ENCODE data around the gene PATJ.
"Not testable (repeated sequence)": the region's sequence is repeated elsewhere in the genome, so short reads cannot be mapped to it uniquely, and the experiment has no call there.

The PATJ gene, protein sequence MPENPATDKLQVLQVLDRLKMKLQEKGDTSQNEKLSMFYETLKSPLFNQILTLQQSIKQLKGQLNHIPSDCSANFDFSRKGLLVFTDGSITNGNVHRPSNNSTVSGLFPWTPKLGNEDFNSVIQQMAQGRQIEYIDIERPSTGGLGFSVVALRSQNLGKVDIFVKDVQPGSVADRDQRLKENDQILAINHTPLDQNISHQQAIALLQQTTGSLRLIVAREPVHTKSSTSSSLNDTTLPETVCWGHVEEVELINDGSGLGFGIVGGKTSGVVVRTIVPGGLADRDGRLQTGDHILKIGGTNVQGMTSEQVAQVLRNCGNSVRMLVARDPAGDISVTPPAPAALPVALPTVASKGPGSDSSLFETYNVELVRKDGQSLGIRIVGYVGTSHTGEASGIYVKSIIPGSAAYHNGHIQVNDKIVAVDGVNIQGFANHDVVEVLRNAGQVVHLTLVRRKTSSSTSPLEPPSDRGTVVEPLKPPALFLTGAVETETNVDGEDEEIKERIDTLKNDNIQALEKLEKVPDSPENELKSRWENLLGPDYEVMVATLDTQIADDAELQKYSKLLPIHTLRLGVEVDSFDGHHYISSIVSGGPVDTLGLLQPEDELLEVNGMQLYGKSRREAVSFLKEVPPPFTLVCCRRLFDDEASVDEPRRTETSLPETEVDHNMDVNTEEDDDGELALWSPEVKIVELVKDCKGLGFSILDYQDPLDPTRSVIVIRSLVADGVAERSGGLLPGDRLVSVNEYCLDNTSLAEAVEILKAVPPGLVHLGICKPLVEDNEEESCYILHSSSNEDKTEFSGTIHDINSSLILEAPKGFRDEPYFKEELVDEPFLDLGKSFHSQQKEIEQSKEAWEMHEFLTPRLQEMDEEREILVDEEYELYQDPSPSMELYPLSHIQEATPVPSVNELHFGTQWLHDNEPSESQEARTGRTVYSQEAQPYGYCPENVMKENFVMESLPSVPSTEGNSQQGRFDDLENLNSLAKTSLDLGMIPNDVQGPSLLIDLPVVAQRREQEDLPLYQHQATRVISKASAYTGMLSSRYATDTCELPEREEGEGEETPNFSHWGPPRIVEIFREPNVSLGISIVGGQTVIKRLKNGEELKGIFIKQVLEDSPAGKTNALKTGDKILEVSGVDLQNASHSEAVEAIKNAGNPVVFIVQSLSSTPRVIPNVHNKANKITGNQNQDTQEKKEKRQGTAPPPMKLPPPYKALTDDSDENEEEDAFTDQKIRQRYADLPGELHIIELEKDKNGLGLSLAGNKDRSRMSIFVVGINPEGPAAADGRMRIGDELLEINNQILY (N-terminal part only)

GRCh38 chr1:61741711-61742619 lies at the start of gene PATJ:
TSS of gene PATJ (plus strand) at chr1:61742480. CDS start at chr1:61762893, 20,413 bp downstream.
- peak; percentile 40 to 53 (median 49) for DNase-seq (ENCODE audit: low read depth in 3 of 3)

DNA sequence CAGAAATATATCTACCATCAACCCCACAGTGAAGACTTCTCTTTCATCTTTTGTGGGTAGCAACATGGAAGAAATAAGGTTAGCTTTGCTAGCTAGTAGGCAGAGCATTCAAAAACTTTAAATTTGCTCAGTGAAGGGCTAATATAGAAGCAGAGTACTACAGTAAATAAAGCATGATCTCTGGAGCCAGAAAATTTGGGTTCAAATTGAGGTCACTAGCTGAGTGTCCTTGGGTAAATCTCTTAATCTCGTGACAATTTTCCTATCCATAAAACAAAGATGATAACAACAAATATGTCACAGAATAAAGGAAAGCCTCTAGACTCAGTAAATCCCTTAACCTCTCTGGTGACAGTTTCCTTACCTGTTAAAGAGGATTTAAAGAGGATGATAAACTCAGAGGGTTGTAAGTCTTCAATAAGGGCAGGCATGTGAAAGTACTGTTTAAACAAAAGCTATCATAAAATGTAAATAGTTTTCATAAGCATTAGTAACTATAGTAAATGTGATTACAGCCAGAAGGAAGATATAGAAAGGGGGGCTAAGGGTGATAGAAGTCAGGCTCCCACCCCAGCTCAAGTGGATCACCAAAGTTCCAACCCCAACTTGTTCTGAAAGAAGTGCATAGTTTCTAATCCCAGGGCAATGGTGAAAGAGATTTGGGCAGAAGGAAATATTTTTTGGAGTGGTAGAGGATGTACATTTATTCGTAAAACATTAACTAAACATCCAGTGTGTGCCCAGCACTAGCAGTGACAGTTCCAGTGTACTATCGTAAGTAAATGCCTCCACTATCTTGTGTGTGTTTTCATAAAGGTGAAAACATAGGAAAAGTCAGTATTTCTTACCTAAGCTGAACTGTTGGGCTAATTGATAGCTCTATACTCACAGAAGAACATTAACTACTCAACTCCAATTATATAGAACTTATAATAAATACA lies 42.1 kb upstream of the PATJ start:
- no peak for DNase-seq (ENCODE audit: low read depth in 3 of 3)

DNA sequence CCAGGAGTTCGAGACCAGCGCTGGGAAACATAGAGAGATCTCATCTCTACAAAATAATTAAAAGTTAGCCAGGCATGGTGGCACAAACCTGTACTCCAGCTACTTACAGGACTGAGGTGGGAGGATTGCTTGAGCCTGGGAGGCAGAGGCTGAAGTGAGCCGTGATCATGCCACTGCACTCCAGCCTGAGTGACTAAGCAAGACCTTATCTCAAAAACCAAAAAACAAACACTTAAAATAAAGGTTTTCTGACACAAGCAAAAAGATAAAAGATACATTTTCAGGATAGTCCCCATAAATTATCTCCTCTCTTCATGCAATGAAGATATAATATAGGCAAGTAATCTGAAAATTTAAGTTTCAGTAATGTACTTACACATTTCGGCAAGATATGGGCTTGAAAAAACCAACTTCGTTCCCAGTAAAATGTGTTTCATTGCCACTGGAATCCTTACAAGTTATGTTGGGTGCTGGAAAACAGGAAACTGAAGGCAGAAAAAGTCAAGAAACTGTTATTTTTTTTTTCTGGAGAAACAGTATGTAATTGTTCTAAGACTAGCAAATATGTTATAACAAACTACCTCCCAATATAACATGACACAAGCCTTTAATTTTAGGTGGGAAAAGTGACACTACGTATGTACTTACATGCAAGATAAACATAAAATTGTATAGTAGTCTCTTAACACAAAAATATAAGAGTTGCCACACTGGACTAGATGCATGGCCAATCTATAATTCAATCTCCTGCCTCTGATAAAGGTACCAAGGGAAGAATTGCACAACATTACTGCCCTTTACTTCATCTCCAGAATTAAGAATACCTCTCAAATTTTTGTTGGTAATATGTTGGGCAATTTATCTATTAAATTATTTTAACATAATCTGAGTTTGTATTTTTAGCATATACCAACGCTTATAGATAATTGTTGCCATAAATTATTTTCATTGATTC lies 33.0 kb upstream of the PATJ start:
- no peak for DNase-seq (ENCODE audit: low read depth in 3 of 3)

DNA sequence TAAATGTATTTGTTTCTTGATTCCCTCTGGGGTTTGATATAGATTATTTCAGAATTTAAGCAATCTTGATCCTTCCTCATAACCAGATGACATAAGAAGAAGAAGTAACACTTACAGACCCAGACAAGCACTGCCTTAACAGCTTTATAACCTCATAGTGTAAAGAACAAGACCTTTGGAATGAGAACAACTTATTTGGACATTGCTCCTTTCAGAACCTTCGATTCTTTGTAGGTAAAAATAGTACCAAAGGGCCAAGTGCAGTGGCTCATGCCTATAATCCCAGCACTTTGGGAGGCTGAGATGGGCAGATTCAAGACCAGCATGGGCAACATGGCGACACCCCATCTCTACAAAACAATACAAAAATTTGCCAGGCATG lies 32.4 kb upstream of the PATJ start:
- no peak for DNase-seq (ENCODE audit: low read depth in 3 of 3)

- DNase-seq (ENCODE audit: low read depth in 3 of 3) = not testable (repeated sequence)
Measured at GRCh38 chr1:61711257-61711656, 31.0 kb upstream of the PATJ start.

DNA sequence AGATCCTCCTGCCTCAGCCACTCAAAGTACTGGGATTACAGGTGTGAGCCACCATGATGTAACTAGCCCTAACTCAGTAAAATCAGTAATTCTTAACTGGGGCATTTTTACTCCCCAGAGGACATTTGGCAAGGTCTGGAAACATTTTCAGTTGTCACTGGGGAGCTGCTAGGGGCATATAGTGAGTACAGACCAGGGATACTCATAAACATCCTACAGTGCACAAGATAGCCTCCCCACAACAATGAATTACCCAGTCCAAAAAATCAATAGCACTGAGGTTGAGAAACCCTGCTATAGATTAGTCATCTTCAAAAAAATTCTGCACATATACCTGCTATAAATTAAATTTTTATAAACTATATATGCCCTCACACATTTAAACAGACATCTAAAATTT lies 30.3 kb upstream of the PATJ start:
- DNase-seq (ENCODE audit: low read depth in 3 of 3) = no peak

DNA sequence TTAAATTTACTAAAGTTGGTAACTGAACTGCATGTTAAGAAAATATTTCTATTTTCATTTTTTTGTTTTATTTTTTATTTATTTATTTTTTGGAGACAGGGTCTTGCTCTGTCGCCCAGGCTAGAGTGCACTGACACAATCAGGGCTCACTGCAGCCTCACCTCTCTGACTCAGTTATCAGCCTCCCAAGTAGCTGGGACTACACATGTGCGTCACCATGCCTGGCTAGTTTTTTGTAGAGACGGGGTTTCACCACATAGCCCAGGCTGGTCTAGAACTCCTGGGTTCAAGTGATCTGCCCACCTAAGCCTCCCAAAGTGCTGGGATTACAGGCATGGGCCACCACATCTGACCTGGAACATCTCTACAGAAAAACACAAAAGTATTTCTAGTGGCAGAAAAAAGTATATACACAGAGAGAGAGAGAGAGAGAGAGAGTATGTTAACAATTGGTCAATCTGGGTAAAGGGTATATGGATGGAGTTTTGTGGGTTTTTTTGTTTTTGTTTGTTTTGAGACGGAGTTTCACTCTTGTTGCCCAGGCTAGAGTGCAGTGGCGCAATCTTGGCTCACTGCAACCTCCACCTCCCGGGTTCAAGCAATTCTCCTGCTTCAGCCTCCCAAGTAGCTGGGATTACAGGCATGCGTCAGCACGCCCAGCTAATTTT lies 23.1 kb upstream of the PATJ start:
- DNase-seq (ENCODE audit: low read depth in 3 of 3) = not testable (repeated sequence)

DNA sequence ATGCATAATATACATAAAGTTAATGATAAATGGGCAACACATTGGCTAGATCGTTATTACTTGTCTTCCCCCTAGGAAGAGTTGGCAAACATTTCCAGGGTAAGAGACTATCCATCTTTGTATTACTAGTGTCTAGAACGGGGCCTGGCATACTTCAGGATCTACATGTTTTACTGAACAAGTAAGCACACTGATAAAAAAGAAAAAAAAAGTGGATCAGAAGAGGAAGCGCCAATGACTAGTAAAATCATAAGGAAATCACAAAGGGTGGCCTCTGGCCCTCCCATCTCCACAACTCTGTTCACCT lies 17.8 kb upstream of the PATJ start:
- no peak for DNase-seq (ENCODE audit: low read depth in 3 of 3)

GRCh38 chr1:61724813-61725694 lies 17.2 kb upstream of the PATJ start, which contains the start of gene TM2D1:
TSS of gene TM2D1 (minus strand) at chr1:61725141. CDS start at chr1:61725120, 21 bp downstream.
- DNase-seq (ENCODE audit: low read depth in 3 of 3) = peak; percentile 66 to 68 (median 66)

DNA sequence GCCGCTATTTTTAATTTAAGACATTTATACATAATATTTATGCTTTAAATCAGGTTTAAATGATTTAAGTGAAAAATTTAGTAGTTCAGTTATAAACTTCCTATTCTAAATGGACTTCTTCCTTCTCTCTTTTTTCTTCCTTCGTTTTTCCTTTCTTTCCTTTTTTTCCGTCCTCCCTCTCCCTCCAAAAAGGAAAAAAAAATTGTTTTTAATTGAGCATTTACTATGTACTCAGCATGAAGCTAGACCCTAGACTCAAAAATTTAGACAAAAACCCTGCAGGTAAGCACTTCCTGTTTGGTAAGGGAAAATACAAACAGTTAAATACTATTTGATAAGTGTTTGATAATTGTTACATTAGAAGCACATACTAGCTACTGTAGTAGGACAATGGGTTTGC lies 14.7 kb upstream of the PATJ start:
- no peak for DNase-seq (ENCODE audit: low read depth in 3 of 3)

GRCh38 chr1:61730679-61731078 lies 11.6 kb upstream of the PATJ start:
- DNase-seq (ENCODE audit: low read depth in 3 of 3) = not testable (repeated sequence)

GRCh38 chr1:61732726-61733125 lies 9.6 kb upstream of the PATJ start:
- no peak for DNase-seq (ENCODE audit: low read depth in 3 of 3)

DNA sequence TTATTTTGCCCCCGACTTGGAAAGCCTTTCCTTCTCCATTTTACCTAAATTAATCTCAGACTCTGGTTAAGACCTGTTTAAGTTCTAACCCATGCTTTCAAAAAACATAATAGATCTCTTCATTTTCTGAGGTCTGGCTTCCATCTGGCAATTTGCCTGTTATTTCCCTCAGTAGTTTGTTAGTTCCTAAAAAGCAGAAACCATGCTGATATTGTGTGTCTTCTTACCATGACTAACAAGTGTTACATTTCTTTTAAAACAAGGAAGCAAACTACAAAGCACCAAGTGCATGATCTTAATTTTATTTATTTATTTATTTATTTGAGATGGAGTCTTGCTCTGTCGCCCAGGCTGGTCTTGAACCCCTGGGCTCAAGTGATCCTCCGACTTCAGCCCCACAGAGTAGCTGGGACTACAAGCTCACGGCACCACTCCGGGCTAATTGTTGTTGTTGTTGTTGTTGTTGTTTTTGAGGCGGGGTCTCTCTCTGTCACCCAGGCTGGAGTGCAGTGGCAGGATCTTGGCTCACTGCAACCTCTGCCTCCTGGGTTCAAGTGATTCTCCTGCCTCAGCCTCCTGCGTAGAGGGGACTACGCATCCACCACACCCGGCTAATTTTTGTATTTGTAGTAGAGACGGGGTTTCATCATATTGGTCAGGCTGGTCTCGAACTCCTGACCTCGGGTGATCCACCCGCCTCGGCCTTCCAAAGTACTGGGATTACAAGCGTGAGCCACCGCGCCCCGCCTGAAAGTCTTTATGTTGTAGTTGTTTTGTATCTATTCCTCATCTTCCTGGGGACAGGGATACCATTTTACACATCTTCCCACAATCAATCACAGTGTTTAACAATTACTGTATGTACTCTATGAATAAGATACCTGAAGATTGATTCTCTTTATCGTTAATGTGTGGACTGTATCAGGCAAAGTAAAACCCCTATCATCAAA lies 1.3 kb upstream of the PATJ start:
- DNase-seq (ENCODE audit: low read depth in 3 of 3) = no peak

GRCh38 chr1:61742620-61743430 lies 545 bp downstream of the PATJ start:
- no peak for DNase-seq (ENCODE audit: low read depth in 3 of 3)

DNA sequence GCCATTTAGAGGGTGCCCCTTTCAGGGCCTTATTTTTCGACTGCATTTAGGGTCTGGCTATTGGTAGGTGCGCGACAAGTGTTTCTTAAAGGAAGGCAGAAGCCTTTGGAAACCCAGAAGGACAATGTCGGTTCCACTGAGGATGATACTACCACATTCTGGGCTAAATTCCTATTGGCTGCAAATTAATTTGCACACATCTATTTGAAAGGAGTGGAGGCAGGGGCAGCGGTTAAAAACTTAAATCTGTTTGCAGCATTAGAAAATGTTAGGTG lies 1.1 kb downstream of the PATJ start:
- DNase-seq (ENCODE audit: low read depth in 3 of 3) = no peak

Measured in stimulated activated CD4-positive, alpha-beta T cell treated with anti-CD3 and anti-CD28 coated beads, TNF-alpha, amount 100 ng/mL, for 4 hours (primary cell).